Nephron (organoid): Measurements from ENCODE around the gene MTMR6.

Experiments used
- H3K27ac Mint-ChIP-seq, 3 experiments: 2 replicates each; pipeline ENCODE4 v1.8.0; 2020; ENCODE audit warnings: mixed read lengths in 3 of 3, mild to moderate bottlenecking in 2 of 3, moderate library complexity in 1 of 3
- H3K27me3 Mint-ChIP-seq: 2 replicates; pipeline ENCODE4 v1.8.0; 2021; ENCODE audit warnings: low read depth, mild to moderate bottlenecking, moderate library complexity, mixed read lengths
- H3K36me3 Mint-ChIP-seq: 2 replicates; pipeline ENCODE4 v1.8.0; 2020; ENCODE audit warnings: low read depth, mixed read lengths
- H3K4me1 Mint-ChIP-seq: 2 replicates; pipeline ENCODE4 v1.8.0; 2020; ENCODE audit warnings: mixed read lengths
- H3K4me3 Mint-ChIP-seq, 3 experiments: 2 replicates each; pipeline ENCODE4 v1.8.0; 2020; ENCODE audit warnings: mild to moderate bottlenecking in 3 of 3, mixed read lengths in 3 of 3, moderate library complexity in 2 of 3
- H3K9me3 Mint-ChIP-seq: 2 replicates; pipeline ENCODE4 v1.8.0; 2020; ENCODE audit warnings: mixed read lengths
- TF ChIP-seq, protein P1 (sequence below), 3 experiments: fragments of 200-600 bp; sonication (generic); IDR thresholded peaks; one replicate each; pipeline ENCODE4 v1.5.0; 2021; ENCODE audit warnings: antibody characterized with exemption in 3 of 3; ENCODE audit not compliant: unreplicated experiment in 3 of 3

The MTMR6 gene

DNA sequence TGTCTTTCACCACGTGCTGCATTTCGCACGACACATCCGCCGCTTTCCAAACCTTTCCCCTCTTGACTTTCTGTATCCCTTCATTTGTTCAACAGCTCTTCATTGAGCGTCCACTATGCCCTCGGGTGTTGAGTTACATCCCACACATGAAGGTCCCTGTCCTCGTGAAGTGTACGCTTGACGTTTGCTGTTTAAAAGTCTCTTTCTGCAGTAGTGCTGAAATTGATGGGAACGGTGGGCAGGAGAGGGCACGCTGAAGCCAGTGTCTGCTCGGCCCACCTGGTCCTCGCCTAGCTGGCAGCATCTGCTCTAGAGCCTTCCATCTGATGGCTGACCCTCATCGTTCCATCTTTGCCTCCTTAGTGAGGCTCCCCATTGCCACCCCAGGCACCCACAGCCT is 59.6 kb downstream of the MTMR6 start:
- Mint-ChIP-seq H3K4me1 (no peaks in the 10 kb centered on the region), H3K27ac (no peak overlapping the region), H3K36me3 (no peaks in the 10 kb centered on the region), H3K4me3 (no peak overlapping the region), H3K27me3 (peaks cover 26% of the 10 kb centered on the region), H3K9me3 (no peaks in the 10 kb centered on the region)
- TF ChIP-seq, protein P1, sequence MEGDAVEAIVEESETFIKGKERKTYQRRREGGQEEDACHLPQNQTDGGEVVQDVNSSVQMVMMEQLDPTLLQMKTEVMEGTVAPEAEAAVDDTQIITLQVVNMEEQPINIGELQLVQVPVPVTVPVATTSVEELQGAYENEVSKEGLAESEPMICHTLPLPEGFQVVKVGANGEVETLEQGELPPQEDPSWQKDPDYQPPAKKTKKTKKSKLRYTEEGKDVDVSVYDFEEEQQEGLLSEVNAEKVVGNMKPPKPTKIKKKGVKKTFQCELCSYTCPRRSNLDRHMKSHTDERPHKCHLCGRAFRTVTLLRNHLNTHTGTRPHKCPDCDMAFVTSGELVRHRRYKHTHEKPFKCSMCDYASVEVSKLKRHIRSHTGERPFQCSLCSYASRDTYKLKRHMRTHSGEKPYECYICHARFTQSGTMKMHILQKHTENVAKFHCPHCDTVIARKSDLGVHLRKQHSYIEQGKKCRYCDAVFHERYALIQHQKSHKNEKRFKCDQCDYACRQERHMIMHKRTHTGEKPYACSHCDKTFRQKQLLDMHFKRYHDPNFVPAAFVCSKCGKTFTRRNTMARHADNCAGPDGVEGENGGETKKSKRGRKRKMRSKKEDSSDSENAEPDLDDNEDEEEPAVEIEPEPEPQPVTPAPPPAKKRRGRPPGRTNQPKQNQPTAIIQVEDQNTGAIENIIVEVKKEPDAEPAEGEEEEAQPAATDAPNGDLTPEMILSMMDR (IDR thresholded peaks at IDR 0.05; ENCODE audit: unreplicated experiment in 3 of 3): no peak

DNA sequence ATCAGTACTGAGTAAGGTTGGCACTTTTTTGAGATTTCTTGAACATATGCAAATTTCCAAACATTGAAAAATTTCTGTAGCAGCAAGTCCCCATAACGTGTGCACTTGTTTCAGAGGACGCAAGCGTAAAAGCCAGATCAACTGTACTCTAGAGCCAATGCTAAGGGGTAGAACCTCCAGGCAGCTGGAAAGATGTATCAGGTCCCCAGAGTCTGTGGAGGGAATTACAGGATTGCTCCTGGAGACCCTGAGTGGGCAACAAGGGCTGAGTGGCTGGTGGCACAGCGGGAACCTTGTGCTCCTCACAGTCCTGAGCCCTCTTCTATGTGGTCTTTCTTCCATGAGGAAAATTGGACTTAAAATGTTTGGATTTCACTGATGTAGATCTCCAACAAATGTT is 61.3 kb downstream of the MTMR6 start:
- no peak overlapping the region for H3K4me3 Mint-ChIP-seq
- no peaks in the 10 kb centered on the region for H3K36me3 Mint-ChIP-seq
- no peak overlapping the region for H3K27ac Mint-ChIP-seq
- H3K27me3 Mint-ChIP-seq: peaks cover 26% of the 10 kb centered on the region
- no peaks in the 10 kb centered on the region for H3K9me3 Mint-ChIP-seq
- TF ChIP-seq, protein P1 (IDR thresholded peaks at IDR 0.05; ENCODE audit: unreplicated experiment in 3 of 3): no peak
- no peaks in the 10 kb centered on the region for H3K4me1 Mint-ChIP-seq

DNA sequence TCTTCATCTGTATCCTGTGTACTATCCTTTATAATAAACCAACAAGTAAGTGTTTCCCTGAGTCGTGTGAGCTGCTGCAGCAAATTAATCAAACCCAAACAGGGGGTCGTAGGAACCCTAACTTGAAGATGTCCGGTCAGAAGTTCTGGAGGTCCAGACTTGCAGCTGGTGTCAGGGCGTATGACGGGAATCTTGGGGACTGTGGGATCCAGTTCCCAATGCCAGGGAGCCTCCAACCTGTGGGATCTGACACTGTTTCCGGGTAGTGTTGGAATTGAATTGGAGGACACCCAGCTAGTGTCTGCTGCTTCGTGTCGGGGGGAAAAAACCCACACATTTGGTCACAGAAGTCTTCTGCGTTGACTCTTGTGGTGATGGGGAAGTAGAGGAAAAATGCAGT is 63.1 kb downstream of the MTMR6 start:
- Mint-ChIP-seq H3K4me1 (no peaks in the 10 kb centered on the region), H3K27me3 (peaks cover 19% of the 10 kb centered on the region)
- TF ChIP-seq, protein P1 (IDR thresholded peaks at IDR 0.05; ENCODE audit: unreplicated experiment in 3 of 3): no peak

DNA sequence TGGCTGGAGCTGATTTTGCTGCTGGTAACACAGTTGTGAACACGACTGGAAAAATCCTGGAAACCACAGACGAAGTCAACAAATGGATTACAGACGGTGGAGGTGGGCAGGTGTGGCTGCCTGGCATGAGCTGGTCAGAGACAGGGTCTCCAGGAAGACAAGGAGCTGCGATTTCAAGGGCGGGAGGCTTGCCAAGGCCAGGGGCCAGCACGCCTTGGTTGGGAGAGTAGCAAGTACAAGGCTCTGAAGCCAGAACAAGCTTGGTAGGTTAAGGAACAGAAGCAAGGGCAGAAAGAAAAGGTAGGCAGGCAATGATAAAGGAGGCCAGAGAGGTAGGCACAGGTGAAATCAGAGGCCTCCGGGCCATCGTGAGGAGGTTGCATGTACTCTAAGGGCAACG is 64.5 kb downstream of the MTMR6 start:
- Mint-ChIP-seq H3K4me3 (no peak overlapping the region), H3K36me3 (no peaks in the 10 kb centered on the region), H3K9me3 (no peaks in the 10 kb centered on the region), H3K27me3 (peaks cover 6% of the 10 kb centered on the region), H3K27ac (no peak overlapping the region), H3K4me1 (no peaks in the 10 kb centered on the region)
- TF ChIP-seq, protein P1 (IDR thresholded peaks at IDR 0.05; ENCODE audit: unreplicated experiment in 3 of 3): no peak

More for the DNA sequence above, 63.1 kb downstream of the MTMR6 start:
- no peak overlapping the region for H3K27ac Mint-ChIP-seq
- H3K9me3 Mint-ChIP-seq: no peaks in the 10 kb centered on the region
- H3K4me3 Mint-ChIP-seq: no peak overlapping the region
- no peaks in the 10 kb centered on the region for H3K36me3 Mint-ChIP-seq

DNA sequence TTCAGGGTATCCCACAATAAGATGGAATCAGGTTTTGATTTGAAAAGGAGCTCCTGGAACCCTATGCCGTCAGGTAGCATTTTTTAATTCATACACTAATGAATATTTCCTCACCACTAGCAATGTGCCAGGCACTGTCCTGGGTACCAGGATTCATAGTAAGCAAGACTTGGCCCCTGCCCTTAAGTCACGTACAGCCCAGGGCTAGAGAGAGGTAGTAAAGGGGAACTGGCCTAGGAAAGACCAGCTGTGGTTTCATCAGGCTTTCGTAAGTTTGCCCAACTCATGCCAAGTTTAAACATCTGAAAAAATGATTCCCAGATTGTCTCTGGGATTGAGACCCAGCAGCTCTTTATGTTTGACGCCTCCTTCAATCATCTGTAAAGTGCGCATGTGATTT is 69.3 kb downstream of the MTMR6 start:
- H3K36me3 Mint-ChIP-seq: no peaks in the 10 kb centered on the region

More for the DNA sequence above, 69.3 kb downstream of the MTMR6 start:
- TF ChIP-seq, protein P1 (IDR thresholded peaks at IDR 0.05; ENCODE audit: unreplicated experiment in 3 of 3): no peak
- no peak overlapping the region for H3K27ac Mint-ChIP-seq
- H3K27me3 Mint-ChIP-seq: no peaks in the 10 kb centered on the region
- H3K9me3 Mint-ChIP-seq: no peaks in the 10 kb centered on the region
- no peak overlapping the region for H3K4me3 Mint-ChIP-seq
- H3K4me1 Mint-ChIP-seq: peaks cover 7% of the 10 kb centered on the region
